NCI-H345 treated with DMSO at 0.1 percent for 48 hours (cell line): Measurements from ENCODE around the gene TEAD1.

Experiments used
- DNase-seq: peaks from one replicate; lab custom pipeline; 2025; ENCODE audit not compliant: unreplicated experiment; lab: John Stamatoyannopoulos, UW

Gene TEAD1

DNA sequence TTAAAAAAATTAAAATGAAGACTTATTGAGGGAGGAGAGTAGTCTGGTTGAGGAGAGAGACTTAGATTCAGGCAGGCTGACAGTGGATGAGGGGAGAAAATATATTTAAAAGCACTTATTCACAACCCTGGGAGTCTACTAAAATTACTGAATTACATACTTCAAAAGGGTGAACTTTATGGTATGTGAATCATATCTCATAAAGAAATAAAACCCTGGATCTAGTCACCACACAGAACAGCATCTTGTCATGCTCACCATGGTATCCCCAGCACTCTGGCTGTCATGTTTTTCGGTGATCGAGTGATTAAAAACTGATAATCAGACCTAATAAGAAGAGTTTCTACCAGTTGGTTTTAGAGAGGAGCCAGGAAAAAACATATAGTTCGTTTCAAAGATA is 11.0 kb downstream of the TEAD1 start:
- DNase-seq = no peak

DNA sequence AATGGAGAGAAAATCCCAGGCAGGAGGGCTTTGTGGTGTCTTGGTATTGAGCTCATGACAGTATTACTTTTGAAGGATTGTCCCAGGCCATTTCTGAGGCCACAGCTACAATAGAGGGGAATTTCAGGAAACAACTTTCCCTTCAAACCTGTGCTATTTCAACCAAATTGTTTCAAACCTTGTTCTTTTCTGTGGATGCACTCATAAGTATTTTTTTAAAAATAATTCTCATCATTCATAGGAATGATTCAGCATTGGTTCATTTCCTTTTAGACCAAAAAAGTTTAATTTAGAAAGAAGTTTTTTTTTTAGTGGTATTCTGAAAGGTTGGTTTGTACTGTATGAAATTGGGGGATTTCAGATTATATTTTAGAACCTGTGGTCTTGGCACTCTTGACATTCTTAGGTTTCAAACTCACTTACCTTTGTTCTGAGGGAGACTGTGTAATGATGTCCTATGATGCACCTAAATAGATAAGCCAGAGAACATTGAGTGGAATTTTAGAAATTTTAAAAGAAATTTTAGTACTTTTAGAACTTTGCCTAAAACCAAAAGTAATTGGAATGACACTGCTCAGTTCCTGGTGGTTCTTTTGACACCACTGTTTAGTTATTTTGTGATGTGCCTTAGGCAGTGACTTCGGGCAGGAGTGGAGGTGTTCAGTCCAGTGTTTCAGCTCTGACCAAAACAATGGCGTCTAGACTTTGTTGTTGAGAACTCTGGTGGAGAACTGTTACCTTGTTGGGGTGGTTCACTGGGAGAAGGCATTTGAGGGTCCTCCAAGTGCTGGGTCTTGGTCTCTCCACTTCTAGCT is 12.2 kb downstream of the TEAD1 start:
- no peak for DNase-seq

DNA sequence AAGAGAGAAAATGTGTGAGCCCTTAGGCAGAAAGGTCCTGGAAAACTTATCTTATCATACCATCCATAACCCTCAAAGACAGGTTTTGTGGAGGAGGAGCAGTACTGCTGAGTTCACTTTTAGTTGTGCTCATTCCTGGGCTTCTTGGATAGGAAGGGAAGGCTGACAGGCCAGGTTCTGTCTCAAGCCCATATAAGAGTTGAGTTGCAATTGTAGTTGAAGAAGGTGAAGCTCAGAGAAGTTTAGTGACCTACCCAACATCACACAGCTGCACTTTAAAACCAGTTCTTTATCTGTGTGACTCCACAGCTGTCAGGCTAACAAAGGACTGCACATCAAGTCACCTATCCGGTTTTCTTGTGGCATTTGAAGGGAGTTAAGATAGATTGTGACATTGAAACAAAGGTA is 13.0 kb downstream of the TEAD1 start:
- DNase-seq = no peak

DNA sequence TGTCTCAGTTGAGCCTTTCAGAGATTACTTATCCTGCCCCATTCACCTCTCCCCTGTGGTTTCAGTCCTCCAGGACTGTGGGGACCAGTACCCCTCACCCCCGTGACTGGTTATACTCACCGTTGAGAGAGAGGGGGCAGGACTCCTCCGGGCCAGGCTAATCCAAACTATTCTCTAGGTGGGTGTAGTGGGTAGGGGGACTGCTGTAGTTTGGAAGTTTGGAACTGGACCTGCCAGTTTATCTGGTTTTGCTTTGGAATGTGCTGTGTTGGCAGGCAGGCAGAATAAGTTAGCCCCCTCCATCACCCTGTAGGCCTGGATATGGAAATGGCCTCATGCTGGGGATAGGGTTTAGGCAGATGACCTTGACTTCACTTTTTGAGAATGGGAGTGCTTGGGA is 13.5 kb downstream of the TEAD1 start:
- no peak for DNase-seq

DNA sequence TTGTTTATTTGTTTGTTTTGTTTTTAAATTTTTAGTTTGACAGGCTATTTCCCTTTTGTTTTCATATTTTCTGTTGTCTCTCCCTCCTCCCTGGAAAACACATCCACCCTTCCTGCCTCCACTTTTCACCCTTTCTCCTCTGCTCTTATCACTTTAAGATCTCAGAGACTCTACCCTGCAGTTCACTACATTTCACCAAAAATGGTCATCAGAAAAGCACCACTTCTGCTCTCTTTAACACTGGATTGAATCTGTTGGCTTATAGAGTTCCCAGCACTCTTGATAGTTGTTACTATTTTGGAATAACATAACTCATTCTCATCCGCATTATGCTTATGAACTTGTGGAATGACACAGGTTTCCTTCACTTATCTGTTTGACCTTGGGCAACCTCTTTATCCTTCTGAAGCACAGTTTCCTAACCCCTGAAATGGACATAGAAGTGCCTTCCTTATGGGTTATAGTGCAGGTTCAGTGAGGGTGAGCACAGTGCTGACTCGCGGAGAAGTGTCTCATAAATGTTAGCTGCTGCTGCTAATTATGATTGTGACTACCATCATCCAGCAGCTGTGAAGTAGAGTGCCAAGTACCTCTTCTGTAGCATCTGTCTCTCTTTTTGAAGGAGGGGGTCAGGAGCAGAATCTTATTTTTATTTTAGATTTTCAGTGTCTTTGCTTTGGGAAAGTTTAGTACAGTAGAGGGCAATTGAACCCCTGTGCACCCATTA is 15.0 kb downstream of the TEAD1 start:
- no peak for DNase-seq

DNA sequence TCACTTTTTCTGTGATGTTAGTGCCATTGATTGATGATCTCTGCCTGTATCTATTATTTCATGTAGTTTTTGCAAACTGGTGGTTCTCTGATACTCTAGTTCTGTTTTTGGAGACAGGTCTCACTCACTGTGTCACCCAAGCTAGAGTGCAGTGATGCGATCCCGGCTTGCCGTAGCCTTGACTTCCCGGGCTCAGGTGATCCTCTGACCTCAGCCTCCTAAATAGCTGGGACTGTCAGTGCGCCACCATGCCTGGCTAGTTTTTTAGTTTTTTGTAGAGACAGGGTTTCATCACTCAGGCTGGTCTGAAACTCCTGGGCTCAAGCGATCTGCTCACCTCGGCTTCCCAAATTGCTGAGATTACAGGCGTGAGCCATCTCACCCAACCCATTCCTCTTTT is 16.4 kb downstream of the TEAD1 start:
- DNase-seq = no peak

DNA sequence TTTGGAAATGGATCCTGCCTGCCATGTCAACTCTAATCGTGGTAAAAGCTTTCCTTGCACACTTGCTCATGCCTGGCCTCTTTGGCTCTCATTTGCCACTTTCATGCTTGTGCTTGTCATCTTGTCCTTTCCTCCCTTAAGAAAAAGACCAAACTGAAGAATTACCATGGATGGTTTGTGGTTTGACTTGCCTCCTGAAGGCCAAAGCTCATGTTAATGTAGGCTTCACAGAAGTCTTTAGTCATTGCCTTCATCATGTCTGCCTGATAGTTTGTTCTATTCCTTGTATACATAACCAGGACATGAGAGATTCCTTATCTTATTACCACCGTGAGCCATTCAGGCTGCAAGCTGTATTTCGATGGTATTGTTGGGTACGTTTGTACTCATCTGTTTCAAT is 17.3 kb downstream of the TEAD1 start:
- DNase-seq = no peak

DNA sequence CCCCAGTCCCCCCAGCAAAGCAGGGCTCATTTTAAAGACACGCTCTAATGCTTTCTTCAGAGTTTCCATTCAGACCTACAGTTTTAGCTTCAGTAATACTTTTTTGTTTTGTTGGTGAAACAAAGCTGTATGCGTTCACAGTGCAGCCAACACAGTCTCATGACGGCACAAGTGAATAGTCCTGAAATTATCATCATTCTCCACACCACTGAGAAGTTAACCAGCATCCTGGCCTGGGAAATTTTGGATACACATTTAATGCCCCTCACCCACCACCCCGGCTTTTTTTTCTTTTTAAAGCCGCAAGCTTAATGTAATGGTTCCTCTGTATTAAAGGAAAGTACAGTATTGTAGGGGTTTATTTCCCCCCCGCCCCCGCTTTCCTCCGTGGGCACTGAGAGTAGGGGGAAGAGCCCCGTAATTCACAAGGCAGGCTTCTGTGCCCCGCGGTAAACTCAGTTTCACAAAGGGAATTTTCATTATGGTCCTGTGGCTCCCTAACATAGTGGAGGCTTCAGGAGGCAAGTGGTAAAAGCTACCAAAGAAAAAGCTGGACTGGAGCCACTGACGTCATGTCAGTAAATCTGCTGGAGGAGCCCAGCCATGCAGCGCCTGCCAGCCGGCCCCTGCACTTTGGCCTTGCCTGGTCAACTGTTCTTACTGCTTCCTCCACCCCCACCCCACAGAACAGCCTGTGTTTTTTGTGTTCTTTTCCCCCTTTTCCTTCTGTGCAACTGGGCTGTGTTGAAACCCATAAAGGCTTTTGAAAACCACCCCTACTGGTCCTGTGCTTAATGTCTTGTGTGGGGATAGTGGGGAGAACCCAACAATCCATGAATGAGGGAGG is 18.2 kb downstream of the TEAD1 start:
- no peak for DNase-seq

DNA sequence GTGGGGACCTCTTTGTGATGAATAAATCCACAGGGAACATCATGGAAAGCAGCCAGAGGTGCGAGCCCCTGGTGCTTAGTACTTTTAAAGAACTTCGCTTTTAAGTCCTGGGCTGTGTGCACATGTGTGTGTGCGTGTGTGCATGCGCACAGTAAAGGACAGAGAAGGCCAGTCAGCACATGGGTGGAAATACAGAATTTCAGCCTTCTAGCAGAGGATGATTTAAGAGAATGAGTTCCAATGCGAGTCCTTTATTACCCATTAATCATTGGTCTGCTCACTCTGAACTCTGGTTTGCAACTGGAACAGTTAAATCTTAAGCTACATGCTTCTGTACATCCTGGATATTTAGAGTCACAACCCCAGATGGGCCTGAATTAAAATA is 18.9 kb downstream of the TEAD1 start:
- no peak for DNase-seq

DNA sequence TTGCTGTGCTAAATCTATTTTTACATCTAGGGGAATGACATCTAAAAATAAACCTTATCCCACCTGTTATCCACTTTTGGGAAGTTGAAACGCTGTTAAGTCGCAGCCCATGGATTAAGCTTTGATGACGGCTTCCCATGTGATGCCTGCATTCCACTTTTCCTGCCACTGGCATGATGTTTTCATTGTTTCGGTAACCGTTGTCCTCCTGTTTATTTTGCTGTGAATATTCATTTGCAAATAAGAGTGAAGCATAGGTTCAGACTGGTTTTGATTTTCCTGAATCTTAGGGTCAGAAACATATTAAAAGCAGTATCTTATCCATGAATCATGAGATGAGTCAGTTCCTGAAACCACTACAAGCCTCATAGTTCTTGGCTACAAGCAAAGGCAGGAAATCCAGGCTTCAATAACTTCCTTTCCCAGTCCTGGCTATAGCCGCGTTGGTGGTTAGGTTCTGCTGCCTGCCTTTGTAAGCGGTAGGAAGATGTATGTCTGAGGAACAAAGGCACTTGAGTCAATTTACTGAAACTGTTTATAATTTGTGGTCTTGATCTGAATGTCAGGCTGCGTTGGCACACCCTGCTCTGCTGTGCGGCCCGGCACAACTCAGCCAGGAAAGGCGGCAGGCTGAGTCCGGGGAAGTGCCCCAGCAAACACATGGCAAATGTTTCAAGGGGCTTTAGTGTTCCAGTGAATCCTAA is 19.4 kb downstream of the TEAD1 start:
- DNase-seq = peak; percentile 90

DNA sequence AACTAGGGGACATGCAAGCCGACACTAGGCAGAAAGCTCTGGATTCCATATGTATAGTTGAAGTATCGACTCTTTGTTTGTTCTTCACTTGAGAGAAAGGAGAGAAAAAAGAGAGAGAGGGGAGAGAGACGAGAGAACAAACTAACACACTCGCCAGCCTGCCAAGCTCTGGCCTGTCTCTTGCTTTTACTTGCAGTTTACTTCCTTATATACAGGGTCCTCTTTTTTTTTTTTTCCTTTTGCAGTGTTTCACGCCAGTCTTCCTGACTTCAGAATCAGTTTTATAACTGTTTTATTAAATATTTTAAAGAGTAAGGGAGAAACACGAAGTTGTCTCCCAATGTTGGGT is 19.9 kb downstream of the TEAD1 start:
- peak; percentile 90 for DNase-seq

DNA sequence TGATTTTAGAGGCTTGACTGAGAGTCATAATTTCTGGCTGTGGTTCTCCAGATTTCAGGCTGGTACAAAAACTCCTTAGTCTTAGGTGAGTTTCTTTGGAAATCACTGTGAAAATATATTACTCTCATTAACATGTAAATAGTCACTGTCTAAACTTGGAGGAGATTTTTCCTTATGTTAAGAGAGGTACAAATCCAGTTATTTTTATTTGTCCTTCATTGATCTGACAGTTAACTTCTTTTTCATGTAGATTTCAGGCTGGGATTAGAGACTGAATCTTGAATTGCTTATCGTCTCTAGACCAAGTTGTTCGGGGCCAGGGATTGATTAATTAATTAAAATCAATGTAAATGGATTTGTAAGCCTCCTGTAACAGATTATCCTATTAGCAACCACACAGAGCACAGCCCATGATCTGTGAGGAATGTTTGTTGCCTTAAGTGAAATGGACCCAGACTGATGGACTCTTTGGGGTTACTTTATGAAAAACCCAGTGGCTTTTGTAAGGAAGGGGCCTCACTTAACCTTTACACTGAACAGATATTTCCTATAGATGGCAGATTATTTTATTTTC is 21.1 kb downstream of the TEAD1 start:
- no peak for DNase-seq

DNA sequence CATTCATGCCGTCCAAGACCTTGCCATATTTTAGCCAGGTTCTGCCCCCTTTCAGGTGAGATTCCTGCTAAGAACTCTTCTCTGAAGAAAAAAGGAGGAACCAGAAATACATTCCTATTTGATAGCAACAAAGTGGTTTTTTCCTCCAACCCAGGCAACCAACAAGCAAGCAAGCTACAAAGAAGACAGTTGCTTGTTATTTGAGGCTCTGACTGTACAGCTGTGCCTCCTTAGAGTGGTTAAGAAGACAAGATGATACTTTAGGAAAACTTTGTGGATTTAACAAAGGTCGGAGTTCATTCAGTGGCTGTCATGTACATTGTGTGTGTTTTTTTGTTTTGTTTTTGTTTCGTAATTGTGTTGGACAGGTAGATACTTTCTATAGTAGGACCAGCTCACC is 21.7 kb downstream of the TEAD1 start:
- DNase-seq = no peak

DNA sequence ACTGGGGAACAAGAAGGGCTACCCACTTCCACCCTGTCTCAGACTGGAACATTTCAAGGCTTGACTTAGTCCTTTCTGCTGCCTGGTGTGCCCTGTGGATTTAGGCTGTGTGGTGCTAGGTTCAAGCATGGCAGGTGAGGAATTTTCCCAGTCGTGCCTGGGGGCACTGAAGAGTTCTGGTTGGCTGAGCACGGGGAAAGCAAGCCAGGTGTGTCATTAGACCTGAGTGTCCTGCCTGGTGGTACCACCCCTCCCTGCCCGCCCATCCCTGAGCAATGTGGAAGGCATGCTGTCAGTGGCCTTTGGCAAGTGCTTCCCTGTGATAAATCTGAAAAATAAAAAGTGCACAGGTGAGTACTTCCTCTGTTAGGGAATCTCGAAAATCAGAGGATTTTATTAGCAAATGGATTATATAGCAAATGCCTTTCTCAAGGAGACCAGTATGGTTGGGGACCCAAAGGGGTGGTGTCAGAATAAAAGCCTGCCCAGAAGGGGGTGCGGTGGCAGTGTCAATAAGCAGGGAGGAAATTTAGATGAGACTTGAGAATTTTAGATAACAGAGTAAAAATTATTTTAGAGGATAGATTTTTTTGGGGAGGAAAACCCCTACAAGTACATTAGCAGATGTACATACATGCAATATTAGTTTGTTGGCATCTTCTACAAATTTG is 22.8 kb downstream of the TEAD1 start:
- DNase-seq = peak; percentile 47

DNA sequence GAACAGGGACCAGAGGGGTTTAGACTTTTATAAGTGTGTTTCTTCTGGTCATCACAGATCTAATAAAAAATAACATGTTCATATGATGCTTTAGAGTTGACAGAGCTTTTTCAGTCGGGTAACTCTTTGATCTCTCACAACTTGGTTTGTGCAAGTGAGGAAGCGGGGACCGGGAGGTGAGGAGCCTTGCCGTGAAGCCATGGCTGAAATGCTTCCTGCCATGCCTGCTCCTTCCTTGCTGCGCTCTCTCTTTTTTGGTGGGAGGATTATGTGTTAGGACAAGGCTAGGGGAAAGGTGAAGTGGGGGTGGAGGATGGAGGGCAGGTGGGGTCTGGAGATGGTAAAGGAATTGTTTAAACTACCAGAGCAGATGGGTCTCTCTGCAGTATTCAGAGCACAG is 23.8 kb downstream of the TEAD1 start:
- DNase-seq = no peak

DNA sequence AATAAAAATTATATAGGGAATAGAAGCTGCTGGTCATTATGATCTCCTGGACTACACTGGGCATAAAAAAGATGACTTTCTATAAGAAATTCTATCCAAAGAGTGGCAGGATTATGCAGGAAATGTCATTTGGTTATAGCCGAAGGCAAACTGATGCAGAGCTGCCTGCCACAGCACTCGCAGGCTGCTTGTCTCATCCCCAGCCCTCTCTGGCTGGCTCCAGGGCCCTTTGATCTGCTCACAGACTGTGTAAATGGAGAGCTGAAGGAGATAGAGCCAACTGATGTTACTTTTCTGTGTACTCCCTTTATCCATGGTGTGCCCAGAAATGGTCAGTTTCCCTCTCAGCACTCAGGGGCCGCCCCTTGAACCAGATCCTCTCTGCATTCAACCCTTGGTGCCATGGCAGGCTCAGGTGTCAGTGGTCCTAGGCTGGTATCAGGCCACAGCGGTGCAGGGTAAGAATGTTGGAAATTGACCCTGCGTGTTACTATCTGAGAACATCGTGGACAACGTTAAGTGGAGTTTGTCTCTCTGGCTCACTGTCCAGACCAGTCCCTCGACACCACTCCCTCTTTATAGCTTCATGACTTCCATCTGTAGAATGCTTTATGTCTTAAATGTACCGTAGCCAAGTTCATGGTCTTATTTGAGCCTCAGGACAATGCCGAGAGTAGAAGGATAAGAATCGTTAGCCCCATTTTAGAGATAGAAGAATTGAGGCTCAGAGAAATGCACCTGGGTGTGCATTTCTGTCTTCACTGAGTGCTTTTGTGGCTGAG is 27.8 kb downstream of the TEAD1 start:
- DNase-seq = no peak

DNA sequence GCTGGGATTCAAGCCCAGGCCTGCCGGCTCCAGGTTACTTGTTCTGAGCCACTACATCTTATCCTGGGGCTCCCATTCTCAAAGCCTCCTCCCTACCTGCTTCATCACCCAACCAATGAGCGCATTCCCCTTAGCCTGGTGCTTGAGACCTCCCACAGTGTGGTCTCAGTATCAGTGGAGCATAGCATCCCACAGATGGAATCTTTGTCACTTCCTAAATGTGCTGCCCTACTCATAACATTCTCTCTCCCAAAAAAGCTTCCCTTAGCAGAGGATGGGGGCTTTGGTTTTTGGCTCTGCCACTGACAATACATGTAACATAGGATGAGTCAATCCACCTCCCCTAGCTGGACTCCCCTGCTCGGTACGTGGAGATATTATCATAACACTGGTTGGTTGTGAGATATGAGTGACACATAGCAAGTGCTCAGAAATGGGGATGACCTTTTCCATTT is 28.8 kb downstream of the TEAD1 start:
- DNase-seq = no peak

DNA sequence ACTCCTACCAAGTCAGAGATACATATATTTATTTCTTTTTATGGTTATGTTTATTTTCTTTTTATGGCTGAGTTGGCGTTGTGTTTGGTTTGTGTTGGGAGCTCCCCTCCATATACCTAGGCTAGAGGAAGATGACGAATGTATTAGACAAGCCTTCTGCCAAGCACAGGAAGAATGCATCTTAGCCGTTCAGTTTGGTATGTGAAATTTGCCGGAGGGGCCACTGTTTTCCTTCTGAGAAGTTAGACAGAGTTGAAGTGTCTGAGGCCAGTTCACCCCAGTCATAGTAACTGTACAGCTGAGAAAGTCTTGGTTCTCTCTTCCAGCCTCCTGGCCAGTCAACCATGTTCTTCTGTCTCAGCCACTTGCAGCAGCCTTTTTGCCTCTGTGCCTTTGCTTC is 29.8 kb downstream of the TEAD1 start:
- DNase-seq = no peak

DNA sequence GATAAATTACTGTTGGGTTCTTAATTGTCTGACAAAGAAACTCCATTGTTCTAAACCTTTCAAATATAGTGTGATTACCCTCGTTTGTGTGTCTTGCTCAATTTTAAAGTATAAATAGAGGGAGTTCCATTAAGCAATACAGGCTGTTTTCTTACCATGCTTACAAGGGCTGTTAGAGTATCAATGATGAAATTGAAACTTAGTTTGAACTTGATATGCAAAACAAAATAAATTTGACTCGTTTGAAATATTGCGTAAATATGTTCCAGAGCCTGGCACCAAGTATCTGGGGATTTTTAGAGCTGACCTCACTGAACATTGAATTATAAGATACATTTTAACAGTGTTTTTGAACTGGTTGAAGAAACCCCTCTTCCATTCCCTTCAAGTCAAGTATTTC is 31.7 kb downstream of the TEAD1 start:
- DNase-seq = no peak
